Stimulated activated CD8-positive, alpha-beta memory T cell treated with anti-CD3 and anti-CD28 coated beads, Interleukin-4, amount 100 ng/mL, for 48 hours (primary cell): Measurements from ENCODE around the gene DHRS4.
"Not testable (repeated sequence)": the region's sequence is repeated elsewhere in the genome, so short reads cannot be mapped to it uniquely, and the experiment has no call there.

Experiments used
- DNase-seq: peaks from one replicate; pipeline ENCODE4 v3.0.0-alpha.2; 2020

Gene DHRS4

GRCh38 chr14:23988607-23989363, 35.2 kb downstream of the DHRS4 start, which contains the start of gene DHRS4L2:
Gene DHRS4L2 (plus strand): TSS chr14:23988929. CDS start chr14:23988948, 19 bp downstream.
- peak; percentile 88 for DNase-seq

DNA sequence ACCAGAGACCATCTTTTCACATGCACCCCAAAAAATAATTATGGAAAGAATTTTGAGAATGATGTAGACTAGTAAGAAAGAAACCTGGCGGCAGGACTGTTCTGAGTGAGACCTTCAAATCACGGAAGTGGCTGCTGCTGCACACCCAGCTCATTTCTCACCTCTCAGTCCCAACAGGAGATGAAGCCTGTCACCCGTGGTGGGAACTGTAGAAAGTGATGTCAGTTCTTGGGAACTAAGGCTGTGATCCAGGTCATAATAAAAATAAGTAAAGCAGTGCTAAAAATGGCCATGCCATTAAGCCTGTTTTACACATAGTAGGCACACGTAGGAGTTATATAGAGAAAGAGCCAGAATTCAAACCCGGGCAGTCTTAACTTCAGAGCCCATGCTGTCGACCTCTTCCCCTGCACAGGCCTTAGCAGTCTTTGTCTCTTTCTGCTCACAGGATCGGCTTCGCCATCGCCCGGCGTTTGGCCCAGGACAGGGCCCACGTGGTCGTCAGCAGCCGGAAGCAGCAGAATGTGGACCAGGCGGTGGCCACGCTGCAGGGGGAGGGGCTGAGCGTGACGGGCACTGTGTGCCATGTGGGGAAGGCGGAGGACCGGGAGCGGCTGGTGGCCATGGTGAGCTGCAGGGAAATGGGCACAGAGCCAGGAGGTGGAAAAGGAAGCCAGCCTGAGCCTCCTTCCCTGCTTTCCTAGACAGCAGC, 36.3 kb downstream of the DHRS4 start:
- peak; percentile 39 for DNase-seq

DNA sequence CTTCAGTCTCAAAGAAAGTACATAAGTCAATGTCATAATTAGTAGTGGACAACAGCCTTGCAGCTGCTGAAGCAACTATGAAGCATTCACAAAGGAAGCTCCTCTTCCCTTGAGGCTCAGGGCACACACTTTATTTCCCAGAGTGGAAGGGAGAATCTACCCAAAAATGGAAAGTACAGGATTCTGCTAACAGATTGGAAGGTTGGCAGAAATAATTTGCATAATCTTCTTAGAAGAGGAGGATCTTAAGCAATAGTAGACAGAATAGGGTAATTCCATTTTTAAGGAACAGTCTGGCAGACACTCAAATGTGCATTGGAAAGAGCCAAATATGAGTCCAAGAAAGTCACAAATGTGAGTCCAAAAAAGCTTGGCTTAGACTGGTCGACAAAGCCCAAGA, 37.4 kb downstream of the DHRS4 start:
- DNase-seq, result not testable (repeated sequence)

DNA sequence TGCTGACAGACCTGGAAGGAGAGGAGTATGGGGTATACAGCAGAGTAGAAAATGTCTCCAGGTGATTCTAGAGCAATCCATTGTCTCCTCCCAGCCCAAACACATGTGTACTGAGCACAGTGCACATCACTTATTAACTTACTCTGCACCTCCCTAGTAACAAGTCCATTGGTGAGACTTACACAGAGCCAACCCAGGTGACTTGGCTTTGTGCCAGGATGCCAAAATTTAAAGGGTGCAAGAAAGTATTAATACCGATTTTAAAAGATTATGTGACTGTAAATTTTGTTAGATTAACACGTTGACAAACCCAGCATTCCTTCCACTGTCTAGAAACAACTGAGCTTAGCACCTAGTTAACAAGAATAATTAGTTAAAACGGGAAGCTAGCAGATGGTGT, 39.5 kb downstream of the DHRS4 start:
- DNase-seq, result not testable (repeated sequence)

GRCh38 chr14:23996009-23996408, 42.4 kb downstream of the DHRS4 start:
- not testable (repeated sequence) for DNase-seq

GRCh38 chr14:23996825-23997224, 43.3 kb downstream of the DHRS4 start:
- DNase-seq, result not testable (repeated sequence)

- DNase-seq, result not testable (repeated sequence)
Observed at GRCh38 chr14:23999640-24000039, 46.1 kb downstream of the DHRS4 start.

DNA sequence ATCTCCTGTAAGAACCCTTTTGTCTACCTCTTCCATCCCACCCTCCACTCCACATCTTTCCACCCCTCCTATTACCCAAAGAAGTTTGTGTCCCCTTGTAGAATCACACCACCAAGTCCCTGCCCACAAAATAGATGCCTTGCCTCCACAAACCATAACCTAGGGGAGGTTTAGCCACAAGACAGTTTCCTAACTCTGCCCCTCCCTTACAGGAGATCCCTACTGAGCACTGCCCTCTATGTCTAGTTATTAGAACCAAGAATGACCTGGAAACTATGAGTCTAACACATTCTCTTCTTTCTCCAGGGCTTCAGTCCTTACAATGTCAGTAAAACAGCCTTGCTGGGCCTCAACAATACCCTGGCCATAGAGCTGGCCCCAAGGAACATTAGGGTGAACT, 47.5 kb downstream of the DHRS4 start:
- DNase-seq, result not testable (repeated sequence)

GRCh38 chr14:24001679-24002078, 48.1 kb downstream of the DHRS4 start:
- DNase-seq, result not testable (repeated sequence)

DNA sequence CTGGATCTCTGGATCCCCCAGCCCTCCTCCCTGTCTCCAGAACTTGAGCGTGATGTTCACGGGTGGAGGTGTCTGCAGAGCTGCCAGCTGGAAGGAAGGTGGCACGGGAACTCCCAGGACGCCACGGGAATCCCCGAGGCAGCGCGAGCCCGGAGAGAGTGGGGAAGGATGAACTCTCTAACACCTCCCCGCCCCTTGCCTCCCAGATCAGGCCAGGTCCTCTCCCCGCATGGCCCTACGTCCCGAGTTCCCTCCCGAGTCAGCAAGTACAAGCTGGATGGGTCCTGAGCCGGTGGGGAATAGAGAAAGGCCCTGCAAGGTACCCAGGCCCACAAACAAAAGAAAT, 52.9 kb downstream of the DHRS4 start:
- DNase-seq, result not testable (repeated sequence)

DNA sequence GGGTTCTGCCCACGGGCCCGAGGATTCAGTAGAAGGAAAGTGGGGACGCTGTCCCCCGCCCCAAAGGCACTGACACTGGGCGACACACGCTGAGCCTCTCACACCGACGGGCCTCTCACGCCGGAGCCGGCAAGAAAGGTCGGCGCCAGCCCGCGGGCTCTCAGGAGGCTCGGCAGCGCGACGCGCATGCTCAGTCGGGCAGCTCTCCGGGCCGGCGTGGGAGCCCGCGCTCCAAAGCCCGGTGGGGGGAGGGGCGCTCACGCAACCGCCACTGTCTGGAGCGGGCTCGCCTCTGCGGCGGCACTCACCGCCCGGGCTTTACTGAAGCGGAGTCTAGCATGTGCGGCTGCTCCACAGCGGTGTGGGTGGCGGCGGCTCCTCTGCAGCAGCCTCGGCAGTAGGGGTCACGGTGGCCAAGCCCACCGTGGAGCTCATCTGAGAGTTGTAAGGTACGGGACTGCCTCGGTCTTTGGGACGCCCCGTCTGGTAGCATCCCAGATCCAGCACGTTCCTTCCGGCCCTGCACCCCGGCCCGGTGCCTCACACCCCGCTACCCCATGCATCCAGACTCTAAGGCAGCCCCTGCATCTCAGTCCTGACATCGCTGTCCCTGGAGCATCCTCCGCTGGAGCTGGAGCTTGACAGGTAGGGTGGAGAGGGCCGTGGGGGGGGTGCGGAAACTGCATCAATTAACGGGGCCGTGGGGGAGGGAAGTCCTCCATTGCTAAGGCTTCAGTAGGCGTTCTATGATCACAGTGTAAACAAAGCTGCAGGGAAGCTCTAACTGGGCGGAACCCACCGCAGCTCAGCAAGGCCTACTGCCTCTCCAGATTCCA, 53.5 kb downstream of the DHRS4 start:
- peak; percentile 80 for DNase-seq

DNA sequence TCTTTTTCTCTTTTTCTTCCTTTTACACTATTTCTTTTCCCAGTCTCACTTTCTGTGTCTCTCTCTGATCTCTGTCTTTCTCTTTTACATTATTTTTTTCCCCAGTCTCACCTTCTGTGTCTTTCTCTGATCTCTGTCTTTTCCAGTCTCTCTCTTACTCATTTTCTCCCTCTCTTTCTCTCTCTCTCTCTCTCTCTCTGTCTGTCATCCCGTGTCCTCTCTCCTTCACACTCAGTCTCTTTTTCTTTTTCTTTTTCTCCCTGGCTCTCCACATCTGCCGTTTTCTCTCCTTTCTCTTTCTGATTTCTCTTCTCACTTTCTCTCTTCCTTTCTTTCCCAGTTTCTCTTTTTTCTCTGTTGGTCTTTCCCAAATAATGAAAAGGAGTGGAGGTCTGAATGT, 57.5 kb downstream of the DHRS4 start:
- no peak for DNase-seq

GRCh38 chr14:24012726-24013273, 59.2 kb downstream of the DHRS4 start:
- DNase-seq, result not testable (repeated sequence)

DNA sequence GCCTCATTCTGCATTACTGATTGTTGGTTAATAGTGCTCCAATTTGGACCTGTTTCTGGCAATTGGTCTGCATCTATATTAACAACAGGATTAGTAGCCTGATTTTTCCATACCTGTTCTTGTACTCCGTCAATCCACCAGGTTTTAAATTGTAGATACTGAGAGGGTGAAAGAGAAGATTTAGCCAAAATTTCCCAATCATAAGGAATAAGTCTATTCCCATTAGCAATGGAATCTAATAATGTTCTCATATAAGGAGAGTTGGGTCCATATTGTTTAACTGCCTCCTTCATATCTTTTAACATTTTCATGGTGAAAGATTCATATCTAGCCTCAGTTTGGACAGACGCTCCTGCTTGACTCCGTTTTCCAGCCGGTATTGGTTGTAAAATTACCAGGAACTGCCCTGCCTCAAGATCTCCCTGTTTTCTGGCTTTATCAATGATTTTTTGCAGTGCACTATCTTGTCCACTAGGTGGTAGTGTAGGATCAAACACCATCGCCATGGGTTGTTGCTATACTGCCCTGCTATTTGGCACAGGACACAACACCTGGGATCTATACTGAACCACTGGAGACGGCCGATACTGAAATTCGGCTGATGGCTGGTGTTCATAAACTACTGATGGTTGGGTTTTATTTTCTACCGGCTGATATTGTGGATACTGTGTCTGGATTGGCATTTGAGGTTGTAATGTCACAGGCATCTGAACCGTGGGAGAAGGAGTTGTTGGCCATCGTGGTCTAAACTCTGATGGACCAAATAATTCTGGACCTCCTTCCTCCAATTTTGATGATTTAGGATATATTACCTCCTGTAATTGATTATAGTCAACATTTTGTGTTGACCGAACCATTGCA, 60.3 kb downstream of the DHRS4 start:
- peak; percentile 46 for DNase-seq

GRCh38 chr14:24015745-24016144, 62.2 kb downstream of the DHRS4 start:
- not testable (repeated sequence) for DNase-seq
